ENCODE measurements around the gene SLC25A21. TPM values are rescaled to one million over a fixed set of nuclear protein-coding genes. Genes with fewer than 3 reads are reported as not detected.

SLC25A21 gene
- total RNA-seq, 2 experiments from 2014 or later, result not detected

GRCh38 chr14:36857842-36858445, 314.5 kb downstream of the SLC25A21 start:
- Mint-ChIP-seq H3K4me3 (no peak overlapping the region), H3K27ac (no peak overlapping the region), H3K9me3 (peaks cover 8% of the 10 kb centered on the region), H3K36me3 (ENCODE audit: low read depth) (no peaks in the 10 kb centered on the region), H3K27me3 (peaks cover 4% of the 10 kb centered on the region), H3K4me1 (ENCODE audit: low read depth) (no peaks in the 10 kb centered on the region)
- ATAC-seq (ENCODE audit: poor library complexity) (no peak), DNase-seq (no peak)
- H3K27me3 ChIP-seq (ENCODE audit: control insufficient read depth in 1 of 2, insufficient read depth in 2 of 2, low read length in 2 of 2), result no peaks in the 10 kb centered on the region
- ChIA-PET CTCF (no interaction called here), POLR2A (no interaction called here)
- H3K4me3 ChIP-seq (ENCODE audit: low read length), result no peak overlapping the region
- no peaks in the 10 kb centered on the region for H3K9me3 ChIP-seq (ENCODE audit: control insufficient read depth in 1 of 2, insufficient read depth in 1 of 2, low read length in 2 of 2)
- intact Hi-C loops (cut with DNase I, micrococcal nuclease), result no loop called here
- H3K36me3 ChIP-seq (ENCODE audit: insufficient read depth, low read length), result no peaks in the 10 kb centered on the region
- no peak for TF ChIP-seq CTCF (IDR thresholded peaks at IDR 0.05)
- no peak overlapping the region for H3K27ac ChIP-seq (ENCODE audit: low read depth in 1 of 2, low read length in 2 of 2)
- H3K4me1 ChIP-seq (ENCODE audit: insufficient read depth, low read length), result no peaks in the 10 kb centered on the region

GRCh38 chr14:36857136-36857535, 315.3 kb downstream of the SLC25A21 start:
- DNase-seq, result no peak
- Mint-ChIP-seq H3K4me3 (no peak overlapping the region), H3K36me3 (ENCODE audit: low read depth) (no peaks in the 10 kb centered on the region), H3K27ac (no peak overlapping the region), H3K4me1 (ENCODE audit: low read depth) (no peaks in the 10 kb centered on the region), H3K9me3 (peaks cover 5% of the 10 kb centered on the region), H3K27me3 (peaks cover 4% of the 10 kb centered on the region)
- Histone ChIP-seq H3K27ac (ENCODE audit: low read depth in 1 of 2, low read length in 2 of 2) (no peak overlapping the region), H3K9me3 (ENCODE audit: control insufficient read depth in 1 of 2, insufficient read depth in 1 of 2, low read length in 2 of 2) (no peaks in the 10 kb centered on the region), H3K4me3 (ENCODE audit: low read length) (no peak overlapping the region), H3K36me3 (ENCODE audit: insufficient read depth, low read length) (no peaks in the 10 kb centered on the region), H3K4me1 (ENCODE audit: insufficient read depth, low read length) (no peaks in the 10 kb centered on the region), H3K27me3 (ENCODE audit: control insufficient read depth in 1 of 2, insufficient read depth in 2 of 2, low read length in 2 of 2) (no peaks in the 10 kb centered on the region)
- intact Hi-C loops (cut with DNase I, micrococcal nuclease), result no loop called here
- POLR2A ChIA-PET, result no interaction called here
- CTCF ChIA-PET, result no interaction called here
- ATAC-seq (ENCODE audit: poor library complexity), result no peak
- no peak for TF ChIP-seq CTCF (IDR thresholded peaks at IDR 0.05)

- no peaks in the 10 kb centered on the region for H3K36me3 Mint-ChIP-seq (ENCODE audit: low read depth)
- intact Hi-C loops (cut with DNase I, micrococcal nuclease), result no loop called here
- DNase-seq (no peak), ATAC-seq (ENCODE audit: poor library complexity) (no peak)
- POLR2A ChIA-PET, result no interaction called here
- H3K27ac ChIP-seq (ENCODE audit: low read depth in 1 of 2, low read length in 2 of 2), result no peak overlapping the region
- H3K36me3 ChIP-seq (ENCODE audit: insufficient read depth, low read length), result no peaks in the 10 kb centered on the region
- no peak overlapping the region for H3K4me3 Mint-ChIP-seq
- no peaks in the 10 kb centered on the region for H3K9me3 ChIP-seq (ENCODE audit: control insufficient read depth in 1 of 2, insufficient read depth in 1 of 2, low read length in 2 of 2)
- no peak overlapping the region for H3K27ac Mint-ChIP-seq
- no peaks in the 10 kb centered on the region for H3K27me3 ChIP-seq (ENCODE audit: control insufficient read depth in 1 of 2, insufficient read depth in 2 of 2, low read length in 2 of 2)
- H3K4me1 ChIP-seq (ENCODE audit: insufficient read depth, low read length), result no peaks in the 10 kb centered on the region
- H3K4me1 Mint-ChIP-seq (ENCODE audit: low read depth), result no peaks in the 10 kb centered on the region
- CTCF ChIA-PET, result no interaction called here
- no peak overlapping the region for H3K4me3 ChIP-seq (ENCODE audit: low read length)
- peaks cover 4% of the 10 kb centered on the region for H3K27me3 Mint-ChIP-seq
- TF ChIP-seq CTCF (IDR thresholded peaks at IDR 0.05), result no peak
- no peaks in the 10 kb centered on the region for H3K9me3 Mint-ChIP-seq
Observed at GRCh38 chr14:36856095-36856878, 316.1 kb downstream of the SLC25A21 start.

Measured in CD4-positive, alpha-beta T cell (primary cell).